Measurements from ENCODE around the gene C13orf42.

C13orf42 gene

GRCh38 chr13:51063909-51064308 lies 47.2 kb downstream of the C13orf42 start:
- no peak for TF ChIP-seq CTCF (IDR thresholded peaks at IDR 0.05; ENCODE audit: low read depth, low read length, missing control alignments)
- in situ Hi-C loops (cut with HindIII; ENCODE audit: low sequenced_read_pairs): no loop called here
- no peak for DNase-seq (ENCODE audit: low read depth)
- no peak overlapping the region for H3K4me3 ChIP-seq (ENCODE audit: low read depth, low read length)

GRCh38 chr13:51058461-51059167 lies 52.5 kb downstream of the C13orf42 start:
- no peak for TF ChIP-seq CTCF (IDR thresholded peaks at IDR 0.05; ENCODE audit: low read depth, low read length, missing control alignments)
- H3K4me3 ChIP-seq (ENCODE audit: low read depth, low read length): no peak overlapping the region
- no peak for DNase-seq (ENCODE audit: low read depth)
- in situ Hi-C loops (cut with HindIII; ENCODE audit: low sequenced_read_pairs): no loop called here

- TF ChIP-seq CTCF (IDR thresholded peaks at IDR 0.05; ENCODE audit: low read depth, low read length, missing control alignments): no peak
- no peak for DNase-seq (ENCODE audit: low read depth)
- H3K4me3 ChIP-seq (ENCODE audit: low read depth, low read length): no peak overlapping the region
- in situ Hi-C loops (cut with HindIII; ENCODE audit: low sequenced_read_pairs): no loop called here
Observed at GRCh38 chr13:51057906-51058305, 53.2 kb downstream of the C13orf42 start.

- no peak overlapping the region for H3K4me3 ChIP-seq (ENCODE audit: low read depth, low read length)
- TF ChIP-seq CTCF (IDR thresholded peaks at IDR 0.05; ENCODE audit: low read depth, low read length, missing control alignments): no peak
- no peak for DNase-seq (ENCODE audit: low read depth)
- in situ Hi-C loops (cut with HindIII; ENCODE audit: low sequenced_read_pairs): no loop called here
Observed at GRCh38 chr13:51057001-51057400, 54.1 kb downstream of the C13orf42 start.

GRCh38 chr13:51052581-51052980 lies 58.5 kb downstream of the C13orf42 start:
- in situ Hi-C loops (cut with HindIII; ENCODE audit: low sequenced_read_pairs): no loop called here
- no peak for DNase-seq (ENCODE audit: low read depth)
- H3K4me3 ChIP-seq (ENCODE audit: low read depth, low read length): no peak overlapping the region
- no peak for TF ChIP-seq CTCF (IDR thresholded peaks at IDR 0.05; ENCODE audit: low read depth, low read length, missing control alignments)

- no peak for TF ChIP-seq CTCF (IDR thresholded peaks at IDR 0.05; ENCODE audit: low read depth, low read length, missing control alignments)
- no peak for DNase-seq (ENCODE audit: low read depth)
- no peak overlapping the region for H3K4me3 ChIP-seq (ENCODE audit: low read depth, low read length)
- in situ Hi-C loops (cut with HindIII; ENCODE audit: low sequenced_read_pairs): no loop called here
Observed at GRCh38 chr13:51050021-51050830, 60.8 kb downstream of the C13orf42 start.
